GM12892 (cell line): ENCODE data around the gene ECM2.

Experiments used
- DNase-seq: peaks from one replicate; pipeline ENCODE4 v3.0.0; 2011; ENCODE audit not compliant: insufficient read length
- FAIRE-seq: peaks from 2 replicates; lab custom pipeline; 2011; peaks lifted over from hg19 to GRCh38; lab: Jason Lieb, UNC
- POLR2A ChIP-seq: IDR thresholded peaks from 2 replicates; pipeline ENCODE4 v1.6.1; 2011; ENCODE audit warnings: low read depth, low read length, control low read depth
- POLR2AphosphoS5 ChIP-seq: IDR thresholded peaks from 2 replicates; pipeline ENCODE4 v1.6.1; 2011; ENCODE audit warnings: low read depth, low read length, control low read depth
- TAF1 ChIP-seq: IDR thresholded peaks from 2 replicates; pipeline ENCODE4 v1.6.1; 2011; ENCODE audit warnings: low read depth, mild to moderate bottlenecking, control low read depth, low read length, borderline replicate concordance

Gene ECM2

GRCh38 chr9:92479346-92479745 lies 56.4 kb downstream of the ECM2 start:
- TF ChIP-seq POLR2A: no peak
- no peak for TF ChIP-seq TAF1
- no peak for TF ChIP-seq POLR2AphosphoS5
- FAIRE-seq: no peak
- no peak for DNase-seq

GRCh38 chr9:92478783-92479182 lies 57.0 kb downstream of the ECM2 start:
- TF ChIP-seq POLR2A (no peak), TAF1 (no peak), POLR2AphosphoS5 (no peak)
- DNase-seq: no peak
- FAIRE-seq: no peak

GRCh38 chr9:92476962-92477361 lies 58.8 kb downstream of the ECM2 start:
- TF ChIP-seq POLR2AphosphoS5 (no peak), TAF1 (no peak), POLR2A (no peak)
- DNase-seq (no peak), FAIRE-seq (peak; percentile 21)

- TF ChIP-seq TAF1 (no peak), POLR2A (no peak), POLR2AphosphoS5 (no peak)
- FAIRE-seq (no peak), DNase-seq (no peak)
Observed at GRCh38 chr9:92474587-92474986, 61.2 kb downstream of the ECM2 start.

GRCh38 chr9:92468206-92468605 lies 67.6 kb downstream of the ECM2 start:
- DNase-seq (no peak), FAIRE-seq (no peak)
- TF ChIP-seq POLR2AphosphoS5: no peak
- no peak for TF ChIP-seq POLR2A
- no peak for TF ChIP-seq TAF1

GRCh38 chr9:92467511-92467910 lies 68.3 kb downstream of the ECM2 start:
- DNase-seq: no peak
- FAIRE-seq: no peak
- TF ChIP-seq POLR2AphosphoS5 (no peak), TAF1 (no peak), POLR2A (no peak)

- FAIRE-seq: no peak
- TF ChIP-seq POLR2AphosphoS5: no peak
- no peak for TF ChIP-seq POLR2A
- TF ChIP-seq TAF1: no peak
- DNase-seq: no peak
Observed at GRCh38 chr9:92467041-92467440, 68.7 kb downstream of the ECM2 start.

GRCh38 chr9:92463984-92464383 lies 71.8 kb downstream of the ECM2 start:
- TF ChIP-seq POLR2AphosphoS5 (no peak), POLR2A (no peak), TAF1 (no peak)
- FAIRE-seq (no peak), DNase-seq (no peak)

GRCh38 chr9:92463387-92463786 lies 72.4 kb downstream of the ECM2 start:
- no peak for FAIRE-seq
- DNase-seq: no peak
- no peak for TF ChIP-seq TAF1
- no peak for TF ChIP-seq POLR2A
- no peak for TF ChIP-seq POLR2AphosphoS5

- TF ChIP-seq POLR2A: no peak
- no peak for TF ChIP-seq POLR2AphosphoS5
- no peak for FAIRE-seq
- DNase-seq: no peak
Observed at GRCh38 chr9:92457576-92457975, 78.2 kb downstream of the ECM2 start.

GRCh38 chr9:92455217-92455616 lies 80.6 kb downstream of the ECM2 start:
- no peak for FAIRE-seq
- no peak for TF ChIP-seq TAF1
- no peak for TF ChIP-seq POLR2AphosphoS5
- TF ChIP-seq POLR2A: no peak
- DNase-seq: no peak

GRCh38 chr9:92446536-92446935 lies 89.3 kb downstream of the ECM2 start:
- DNase-seq (no peak), FAIRE-seq (no peak)
- no peak for TF ChIP-seq POLR2A
- no peak for TF ChIP-seq TAF1
- no peak for TF ChIP-seq POLR2AphosphoS5
